ENCODE measurements around the gene ECE1.

DNA sequence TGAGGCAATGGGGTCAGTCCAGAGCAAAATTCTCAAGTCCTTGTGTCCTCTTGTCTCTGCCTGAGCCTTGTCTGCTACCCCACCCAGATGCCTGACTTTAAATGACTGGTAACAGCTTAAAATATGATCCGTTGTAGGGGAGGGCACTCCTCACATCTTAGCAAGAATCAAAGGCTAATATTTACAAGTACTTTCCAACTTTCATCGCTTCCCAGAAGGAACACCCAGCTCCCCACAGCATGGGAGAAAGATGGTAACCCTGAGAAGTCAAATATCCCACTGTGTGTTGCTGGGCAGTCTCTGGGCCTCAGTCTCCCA, 5.2 kb downstream of the ECE1 start:
- TF ChIP-seq CTCF (IDR thresholded peaks at IDR 0.05; ENCODE audit: insufficient read depth, low read length) = no peak
- TF ChIP-seq POLR2AphosphoS5 (IDR thresholded peaks at IDR 0.05; ENCODE audit: low read depth) = no peak
- no peak for TF ChIP-seq REST (IDR thresholded peaks at IDR 0.05; ENCODE audit: insufficient replicate concordance, low read depth)
- TF ChIP-seq GABPA (IDR thresholded peaks at IDR 0.05; ENCODE audit: low read depth) = no peak
- TF ChIP-seq SPI1 (IDR thresholded peaks at IDR 0.05; ENCODE audit: borderline replicate concordance, low read depth) = no peak

All from HL-60 (cell line).